ENCODE measurements around the gene PRR15. TPM values are rescaled to one million over a fixed set of nuclear protein-coding genes. Genes with fewer than 3 reads are reported as not detected.

Gene PRR15
- total RNA-seq, 1 donor from 2014 or later, result not detected

- Mint-ChIP-seq H3K27me3 (ENCODE audit: unreplicated experiment) (no peaks in the 10 kb centered on the region), H3K36me3 (ENCODE audit: unreplicated experiment) (no peaks in the 10 kb centered on the region), H3K4me3 (ENCODE audit: unreplicated experiment) (no peak overlapping the region), H3K9me3 (ENCODE audit: unreplicated experiment) (no peaks in the 10 kb centered on the region), H3K4me1 (ENCODE audit: low read depth, unreplicated experiment) (no peaks in the 10 kb centered on the region), H3K27ac (ENCODE audit: unreplicated experiment) (no peak overlapping the region)
- no peak for TF ChIP-seq CTCF (IDR thresholded peaks at IDR 0.05; ENCODE audit: partially characterized antibody, unreplicated experiment)
- DNase-seq, result no peak
Observed at GRCh38 chr7:29548823-29549222, 14.8 kb upstream of the PRR15 start.

- Mint-ChIP-seq H3K9me3 (ENCODE audit: unreplicated experiment) (no peaks in the 10 kb centered on the region), H3K4me3 (ENCODE audit: unreplicated experiment) (no peak overlapping the region), H3K36me3 (ENCODE audit: unreplicated experiment) (no peaks in the 10 kb centered on the region), H3K27ac (ENCODE audit: unreplicated experiment) (no peak overlapping the region), H3K27me3 (ENCODE audit: unreplicated experiment) (no peaks in the 10 kb centered on the region), H3K4me1 (ENCODE audit: low read depth, unreplicated experiment) (no peaks in the 10 kb centered on the region)
- no peak for TF ChIP-seq CTCF (IDR thresholded peaks at IDR 0.05; ENCODE audit: partially characterized antibody, unreplicated experiment)
- DNase-seq, result no peak
Observed at GRCh38 chr7:29552392-29552791, 11.2 kb upstream of the PRR15 start.

GRCh38 chr7:29555061-29555460 lies 8.6 kb upstream of the PRR15 start:
- Mint-ChIP-seq H3K27me3 (ENCODE audit: unreplicated experiment) (no peaks in the 10 kb centered on the region), H3K9me3 (ENCODE audit: unreplicated experiment) (no peaks in the 10 kb centered on the region), H3K4me1 (ENCODE audit: low read depth, unreplicated experiment) (no peaks in the 10 kb centered on the region), H3K36me3 (ENCODE audit: unreplicated experiment) (no peaks in the 10 kb centered on the region), H3K27ac (ENCODE audit: unreplicated experiment) (no peak overlapping the region), H3K4me3 (ENCODE audit: unreplicated experiment) (no peak overlapping the region)
- DNase-seq, result no peak
- no peak for TF ChIP-seq CTCF (IDR thresholded peaks at IDR 0.05; ENCODE audit: partially characterized antibody, unreplicated experiment)

DNA sequence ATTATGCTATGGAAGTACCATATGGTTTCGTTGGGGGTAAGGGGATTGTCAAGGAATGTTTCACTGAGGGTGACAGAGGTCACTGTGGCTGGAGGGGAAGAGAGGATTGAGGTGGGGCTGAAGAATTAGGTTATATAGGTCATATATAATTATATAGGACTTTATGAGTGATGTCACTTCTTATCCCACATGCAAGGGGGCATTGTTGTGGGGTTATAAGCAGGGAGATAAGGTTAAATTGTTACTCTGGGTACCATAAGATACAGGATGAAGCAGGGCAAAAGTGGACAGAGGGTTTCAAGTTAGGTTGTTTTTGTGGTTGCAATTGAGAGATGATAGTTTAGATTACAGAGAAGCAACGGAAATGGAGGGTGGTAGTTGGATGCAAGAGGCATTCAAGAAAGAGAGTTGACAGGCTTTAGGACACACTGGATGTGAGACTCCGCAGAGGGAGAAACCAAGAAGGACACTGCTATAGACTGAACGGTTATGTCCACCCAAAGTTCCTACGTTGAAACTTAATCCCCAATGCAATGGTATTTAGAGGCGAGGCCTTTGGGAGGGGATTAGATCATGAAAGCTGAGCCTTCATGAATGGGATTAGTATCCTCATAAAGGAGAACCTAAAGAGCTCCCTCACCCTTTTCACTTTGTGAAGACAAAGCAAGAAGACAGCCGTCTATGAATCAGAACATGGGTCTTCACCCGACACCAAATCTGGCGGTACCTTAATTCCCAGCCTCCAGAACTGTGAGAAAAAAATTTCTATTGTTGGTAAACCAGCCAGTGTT lies 7.0 kb upstream of the PRR15 start:
- H3K27me3 Mint-ChIP-seq (ENCODE audit: unreplicated experiment), result peaks cover 3% of the 10 kb centered on the region
- TF ChIP-seq CTCF (IDR thresholded peaks at IDR 0.05; ENCODE audit: partially characterized antibody, unreplicated experiment), result no peak
- no peak overlapping the region for H3K4me3 Mint-ChIP-seq (ENCODE audit: unreplicated experiment)
- H3K27ac Mint-ChIP-seq (ENCODE audit: unreplicated experiment), result no peak overlapping the region
- no peaks in the 10 kb centered on the region for H3K4me1 Mint-ChIP-seq (ENCODE audit: low read depth, unreplicated experiment)
- H3K9me3 Mint-ChIP-seq (ENCODE audit: unreplicated experiment), result no peaks in the 10 kb centered on the region
- H3K36me3 Mint-ChIP-seq (ENCODE audit: unreplicated experiment), result no peaks in the 10 kb centered on the region
- no peak for DNase-seq

DNA sequence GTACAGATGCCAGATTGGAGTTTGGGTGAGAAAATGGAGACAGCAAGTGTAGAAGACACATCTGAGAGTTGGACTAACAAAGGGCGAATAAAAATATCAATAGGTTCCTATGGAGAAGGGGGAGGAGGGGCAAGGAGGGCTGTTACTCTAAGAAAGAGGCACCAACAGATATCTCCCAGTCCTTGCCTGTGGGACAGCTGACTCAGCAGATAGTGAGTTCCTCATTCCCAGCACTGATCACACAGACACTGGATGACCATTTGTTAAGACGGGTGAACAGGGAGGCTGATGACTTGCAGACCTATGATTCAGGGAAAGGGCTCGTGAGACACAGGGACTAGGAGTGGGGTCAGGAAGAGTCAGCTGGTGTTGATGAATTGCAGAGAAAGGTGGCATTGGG lies 5.7 kb upstream of the PRR15 start:
- H3K4me3 Mint-ChIP-seq (ENCODE audit: unreplicated experiment), result no peak overlapping the region
- peaks cover 3% of the 10 kb centered on the region for H3K27me3 Mint-ChIP-seq (ENCODE audit: unreplicated experiment)
- H3K36me3 Mint-ChIP-seq (ENCODE audit: unreplicated experiment), result no peaks in the 10 kb centered on the region
- no peak for TF ChIP-seq CTCF (IDR thresholded peaks at IDR 0.05; ENCODE audit: partially characterized antibody, unreplicated experiment)
- H3K27ac Mint-ChIP-seq (ENCODE audit: unreplicated experiment), result no peak overlapping the region
- no peaks in the 10 kb centered on the region for H3K9me3 Mint-ChIP-seq (ENCODE audit: unreplicated experiment)
- no peak for DNase-seq
- H3K4me1 Mint-ChIP-seq (ENCODE audit: low read depth, unreplicated experiment), result no peaks in the 10 kb centered on the region

Data from glutamatergic neuron (in vitro differentiated cells).